HG03095 (cell line): ENCODE measurements around the gene PHF21B.
"Not testable (repeated sequence)": the region's sequence is repeated elsewhere in the genome, so short reads cannot be mapped to it uniquely, and the experiment has no call there.

Experiments
- ATAC-seq: cut with Tn5 transposase; IDR thresholded peaks from one replicate; pipeline ENCODE4 v1.9.1; 2021; ENCODE audit warnings: moderate library complexity; ENCODE audit not compliant: unreplicated experiment

The PHF21B gene

DNA sequence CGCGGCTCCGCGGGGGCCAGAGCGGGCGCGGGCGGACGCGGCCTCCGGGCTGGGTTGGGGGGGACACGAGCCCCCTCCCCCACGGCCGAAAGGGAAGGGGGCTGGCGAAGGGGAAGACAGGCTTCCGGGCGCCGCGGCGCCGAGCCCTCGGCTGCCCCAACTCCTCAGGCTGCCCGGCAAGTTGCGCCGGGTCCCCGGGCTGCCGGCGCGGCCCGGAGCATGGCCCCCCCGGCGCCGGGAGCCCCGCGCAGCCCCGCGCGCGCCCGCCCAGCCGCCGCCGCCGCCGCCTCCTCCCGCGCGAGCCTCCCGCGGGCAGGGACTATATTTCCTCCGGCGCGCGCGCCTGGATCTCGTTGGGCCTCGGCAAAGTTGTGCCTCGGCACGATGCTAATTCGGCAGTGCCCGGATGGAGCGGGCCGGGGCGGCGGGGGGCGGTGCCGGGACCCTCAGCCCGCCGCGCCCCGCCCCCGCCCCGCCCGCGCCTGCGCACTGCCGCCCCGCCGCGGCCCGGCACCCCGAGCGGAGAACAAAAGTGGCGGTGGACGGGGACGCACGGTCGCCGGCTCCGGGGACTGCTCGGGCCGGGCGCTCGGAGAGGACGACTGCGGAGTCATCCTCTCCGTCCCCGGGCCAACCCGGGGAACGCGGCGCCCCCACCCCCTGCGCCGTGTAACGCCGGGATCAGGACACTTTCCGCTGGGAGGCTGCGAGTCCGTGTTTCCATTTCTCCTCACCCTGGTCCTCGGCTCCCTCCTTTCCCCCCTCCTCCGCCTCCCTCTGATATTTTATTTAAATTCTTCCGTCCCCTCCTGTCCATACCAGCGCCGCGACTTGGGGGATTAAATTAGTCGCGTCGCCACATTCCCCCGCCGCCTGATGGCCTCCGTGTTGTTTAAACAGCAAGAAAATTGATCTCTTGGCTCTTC lies at the start of gene PHF21B:
Gene PHF21B, minus strand, starts transcription at position 400 of the 926 bp plus-strand sequence. CDS start 456 bp downstream, outside the sequence.
- ATAC-seq: no peak

GRCh38 chr22:45059296-45059695 lies 49.5 kb upstream of the PHF21B start:
- ATAC-seq: no peak

DNA sequence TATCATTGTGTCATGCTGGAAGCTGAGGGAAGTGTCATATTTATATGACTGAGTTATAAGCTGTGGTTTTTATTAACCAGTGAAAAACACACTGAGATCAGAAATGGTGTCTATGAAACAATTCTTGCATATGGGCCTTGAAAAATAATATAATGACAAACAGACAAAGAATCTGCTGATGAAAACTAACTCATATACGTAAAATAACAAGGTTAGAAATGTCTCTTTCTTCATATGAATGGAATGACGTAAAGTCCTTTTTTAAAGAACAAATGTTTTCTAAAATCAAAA lies 48.8 kb upstream of the PHF21B start:
- ATAC-seq: no peak

DNA sequence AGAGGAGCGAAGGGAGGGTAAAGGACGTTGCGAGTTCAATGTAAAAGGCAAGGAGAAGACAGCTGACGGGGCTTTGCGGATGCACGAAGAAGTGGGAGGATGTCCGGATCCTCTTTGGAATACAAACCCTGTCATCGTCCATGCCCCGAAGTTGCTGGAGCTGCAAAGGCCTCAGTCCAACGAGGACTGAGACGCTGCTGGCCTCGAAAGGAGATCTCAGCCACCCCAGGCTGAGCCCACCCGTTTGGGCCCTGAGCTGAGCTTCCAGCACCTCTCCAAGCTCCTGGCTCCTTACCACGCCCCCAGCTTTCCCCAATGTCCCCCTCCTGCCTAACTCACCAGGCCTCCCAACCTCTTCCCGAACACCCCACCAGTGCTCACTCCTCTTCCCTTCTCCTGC lies 46.1 kb upstream of the PHF21B start:
- no peak for ATAC-seq

GRCh38 chr22:45053571-45053970 lies 43.8 kb upstream of the PHF21B start:
- ATAC-seq: no peak

- no peak for ATAC-seq
These were observed 43.3 kb upstream of the PHF21B start for GRCh38 chr22:45053094-45053493.

- not testable (repeated sequence) for ATAC-seq
These were observed 42.9 kb upstream of the PHF21B start for GRCh38 chr22:45052665-45053064.

- ATAC-seq: no peak
These were observed 42.1 kb upstream of the PHF21B start for GRCh38 chr22:45051946-45052345.

DNA sequence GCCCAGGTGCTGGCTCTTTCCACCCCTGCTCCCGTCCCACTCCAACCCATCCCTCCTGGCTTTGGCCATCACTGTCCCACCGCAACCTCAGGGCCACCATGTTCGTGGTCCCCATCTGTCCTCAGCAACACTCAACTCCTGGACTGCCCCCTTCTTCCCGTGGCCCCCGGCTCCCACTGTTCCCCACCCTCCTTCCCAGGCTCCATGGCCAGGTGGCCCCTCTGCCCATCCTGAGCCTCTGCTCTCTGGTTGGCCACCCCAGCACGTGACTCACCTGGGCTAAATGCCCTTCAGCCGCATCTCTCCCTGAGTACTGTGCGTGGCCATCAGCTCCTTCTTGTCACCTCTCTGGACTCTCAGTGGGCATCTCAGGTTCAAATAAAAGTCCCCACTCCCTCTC lies 41.6 kb upstream of the PHF21B start:
- ATAC-seq: no peak

DNA sequence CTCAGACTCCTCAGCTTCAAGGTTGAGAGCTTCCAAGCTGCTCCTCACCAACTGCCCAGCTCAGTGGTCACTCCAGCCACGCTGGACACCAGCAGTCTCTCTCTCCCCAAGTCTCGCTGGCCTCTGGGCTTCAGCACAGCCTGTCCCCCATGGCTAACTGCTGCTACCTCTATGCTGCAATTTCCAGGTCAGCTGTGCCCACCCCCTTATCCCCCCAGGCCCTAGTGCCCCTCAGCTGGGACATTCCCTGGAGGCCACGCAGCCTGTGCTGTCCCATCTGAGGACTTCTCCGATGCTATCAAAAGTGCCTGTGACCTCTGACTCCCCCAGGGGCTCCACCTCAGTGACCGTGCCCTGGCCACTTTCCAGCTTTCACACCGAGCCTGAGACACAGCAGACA lies 37.5 kb upstream of the PHF21B start:
- ATAC-seq: no peak

DNA sequence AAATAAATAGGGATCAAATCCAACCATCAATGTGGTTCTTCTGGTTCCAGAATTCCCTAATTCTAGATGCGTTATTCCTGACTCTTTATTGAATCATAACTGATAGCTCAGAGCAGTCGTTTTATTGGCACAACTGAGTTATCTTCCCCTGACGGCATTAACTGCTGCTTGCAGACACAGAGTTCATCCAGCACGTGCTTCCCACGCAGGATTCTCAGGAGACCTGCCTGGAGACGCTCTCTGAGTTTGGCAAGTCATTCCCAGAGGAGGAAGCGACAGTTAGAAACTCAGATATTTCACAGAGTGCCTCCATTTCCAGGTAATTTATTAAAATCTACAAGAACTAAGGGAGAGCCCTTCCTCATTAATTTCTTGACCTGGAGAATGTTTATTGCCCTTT lies 35.4 kb upstream of the PHF21B start:
- no peak for ATAC-seq

- no peak for ATAC-seq
These were observed 32.5 kb upstream of the PHF21B start for GRCh38 chr22:45042263-45042662.

- no peak for ATAC-seq
These were observed 29.3 kb upstream of the PHF21B start for GRCh38 chr22:45039133-45039532.

- ATAC-seq: no peak
These were observed 26.3 kb upstream of the PHF21B start for GRCh38 chr22:45036154-45036553.

DNA sequence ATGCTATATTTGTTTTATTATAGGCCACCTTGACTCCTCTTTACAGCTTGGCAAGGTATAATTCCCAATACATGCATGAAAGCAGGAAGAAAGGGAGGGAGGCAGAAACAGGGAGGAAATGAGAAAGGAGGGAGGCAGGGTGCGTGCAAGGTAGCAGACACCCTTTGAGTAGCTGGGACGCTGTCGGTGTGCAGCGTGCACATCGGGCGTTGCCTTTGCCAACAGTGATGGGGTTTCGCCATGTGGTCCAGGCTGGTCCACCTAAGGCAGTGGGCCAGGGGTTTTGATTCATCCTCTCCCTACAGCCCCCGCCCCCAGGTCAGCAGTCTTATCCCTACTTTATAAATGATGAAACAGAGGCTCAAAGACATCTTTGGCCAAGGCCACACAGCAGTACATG lies 25.0 kb upstream of the PHF21B start:
- ATAC-seq: no peak

DNA sequence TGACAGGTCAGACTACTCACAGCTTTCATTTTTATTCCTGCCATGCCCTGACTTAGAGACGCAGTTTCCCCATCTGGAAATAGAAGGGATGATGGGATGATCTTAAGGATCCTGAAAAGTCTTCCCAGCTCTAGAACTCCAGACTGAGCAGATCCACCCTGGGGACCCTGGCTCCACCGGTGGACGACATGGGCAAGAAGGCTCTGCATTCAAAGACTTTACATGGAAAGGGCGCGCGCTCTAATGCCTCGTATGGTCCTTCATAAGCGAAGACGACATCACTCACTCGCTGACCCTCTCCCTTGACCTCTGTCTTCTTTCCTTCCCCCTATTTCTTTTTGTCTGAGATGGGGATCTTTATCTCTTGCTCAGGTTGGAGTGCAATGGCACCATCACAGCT lies 24.4 kb upstream of the PHF21B start:
- ATAC-seq: no peak

GRCh38 chr22:45033136-45033535 lies 23.3 kb upstream of the PHF21B start:
- no peak for ATAC-seq

GRCh38 chr22:45031629-45032403 lies 22.0 kb upstream of the PHF21B start:
- no peak for ATAC-seq

DNA sequence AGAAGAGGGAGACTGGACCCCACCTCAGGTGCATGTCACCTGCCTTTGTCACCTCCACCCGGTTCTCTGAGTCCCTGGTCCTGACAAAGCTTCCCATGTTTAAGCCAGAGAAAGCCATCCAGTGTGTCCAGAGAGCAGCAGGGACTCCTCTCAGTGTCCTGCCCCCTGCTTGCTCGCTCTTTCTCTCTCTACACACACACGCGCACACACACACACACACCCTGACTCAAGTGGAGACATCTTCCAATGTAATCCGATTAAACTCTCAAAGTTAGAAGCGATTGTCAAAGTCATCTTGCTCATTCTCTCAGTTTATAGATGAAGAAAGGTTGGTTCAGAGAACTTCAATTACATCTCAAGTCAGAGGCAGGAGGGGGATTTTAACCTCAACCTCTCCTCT lies 19.7 kb upstream of the PHF21B start:
- no peak for ATAC-seq

DNA sequence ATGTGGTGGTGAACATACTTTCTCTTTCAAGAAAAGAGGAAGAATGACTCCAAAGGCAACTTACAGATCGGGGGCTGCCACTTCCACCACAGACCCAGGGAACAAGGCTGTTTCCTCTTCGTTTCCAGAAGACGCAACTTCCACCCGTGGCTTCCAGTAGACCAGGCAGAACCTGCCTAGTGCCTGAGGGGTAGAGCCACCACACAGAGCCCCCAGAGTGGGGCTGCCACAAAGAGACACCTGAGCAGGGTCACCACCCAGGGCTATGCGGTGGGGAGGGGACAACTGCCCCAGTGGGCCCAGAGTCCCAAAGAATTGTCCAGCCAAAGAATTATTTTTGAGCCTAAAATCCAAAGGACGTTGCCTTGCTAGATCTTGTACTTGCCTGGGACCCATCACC lies 16.7 kb upstream of the PHF21B start:
- no peak for ATAC-seq

- no peak for ATAC-seq
These were observed 13.6 kb upstream of the PHF21B start for GRCh38 chr22:45023431-45023830.
